ENCODE results near the gene CSNK1G3. TPM values are rescaled to one million over a fixed set of nuclear protein-coding genes. Genes with fewer than 3 reads are reported as not detected.

The CSNK1G3 gene
- total RNA-seq, 1 experiment from 2014 or later: 40.8 TPM

GRCh38 chr5:123557907-123558306 lies 45.9 kb downstream of the CSNK1G3 start:
- no peak overlapping the region for H3K4me3 ChIP-seq (ENCODE audit: low read depth in 2 of 2, low read length in 2 of 2)
- no peaks in the 10 kb centered on the region for H3K9me3 ChIP-seq (ENCODE audit: control insufficient read depth, insufficient read depth, low read depth, low read length)
- intact Hi-C loops (cut with micrococcal nuclease; ENCODE audit: unreplicated experiment) (no loop called here), in situ Hi-C loops (cut with HindIII; ENCODE audit: low pct_unique_long_range_greater_than_20kb, low sequenced_read_pairs) (no loop called here)
- H3K4me1 ChIP-seq (ENCODE audit: control insufficient read depth, insufficient read depth, low read length): no peaks in the 10 kb centered on the region
- no peaks in the 10 kb centered on the region for H3K36me3 ChIP-seq (ENCODE audit: control insufficient read depth, insufficient read depth, low read length)
- ATAC-seq (no peak), DNase-seq (ENCODE audit: low read depth, low spot score) (no peak)
- no peak overlapping the region for H3K27ac ChIP-seq (ENCODE audit: low read length)
- no peaks in the 10 kb centered on the region for H3K27me3 ChIP-seq (ENCODE audit: control insufficient read depth, insufficient read depth, low read length)
- TF ChIP-seq SIN3A (IDR thresholded peaks at IDR 0.05; ENCODE audit: borderline replicate concordance, insufficient read depth, low read depth, low read length) (no peak), CTCF (IDR thresholded peaks at IDR 0.05) (peak; percentile 13; the same call in 1 of the 2 replicates)
- ChIA-PET CTCF (no interaction called here), POLR2A (no interaction called here)
- BruUV-seq (replicated peaks): no TSS peak

- CTCF ChIA-PET: no interaction called here
- ATAC-seq (no peak), DNase-seq (ENCODE audit: low read depth, low spot score) (no peak)
- Histone ChIP-seq H3K27ac (ENCODE audit: low read length) (no peak overlapping the region), H3K4me1 (ENCODE audit: control insufficient read depth, insufficient read depth, low read length) (no peaks in the 10 kb centered on the region), H3K4me3 (ENCODE audit: low read depth in 2 of 2, low read length in 2 of 2) (no peak overlapping the region), H3K36me3 (ENCODE audit: control insufficient read depth, insufficient read depth, low read length) (no peaks in the 10 kb centered on the region), H3K27me3 (ENCODE audit: control insufficient read depth, insufficient read depth, low read length) (no peaks in the 10 kb centered on the region), H3K9me3 (ENCODE audit: control insufficient read depth, insufficient read depth, low read depth, low read length) (no peaks in the 10 kb centered on the region)
- POLR2A ChIA-PET: no interaction called here
- BruUV-seq (replicated peaks): no TSS peak
- intact Hi-C loops (cut with micrococcal nuclease; ENCODE audit: unreplicated experiment) (no loop called here), in situ Hi-C loops (cut with HindIII; ENCODE audit: low pct_unique_long_range_greater_than_20kb, low sequenced_read_pairs) (no loop called here)
- no peak for TF ChIP-seq REST (IDR thresholded peaks at IDR 0.05; ENCODE audit: insufficient read depth in 1 of 2, low read depth in 2 of 2, low read length in 1 of 2)
- TF ChIP-seq SIN3A (IDR thresholded peaks at IDR 0.05; ENCODE audit: borderline replicate concordance, insufficient read depth, low read depth, low read length): no peak
- TF ChIP-seq TCF7L2 (IDR thresholded peaks at IDR 0.05; ENCODE audit: low read depth, low read length): no peak
- TF ChIP-seq CTCF (IDR thresholded peaks at IDR 0.05): no peak
- TF ChIP-seq POLR2AphosphoS5 (IDR thresholded peaks at IDR 0.05; ENCODE audit: low read depth, low read length): no peak
Measured at GRCh38 chr5:123558762-123559433, 46.9 kb downstream of the CSNK1G3 start.

All from Panc1 (cell line).